Esophagus squamous epithelium (tissue), 4 donors: ENCODE measurements around the gene SUN3.

Source experiments
- POLR2A ChIP-seq, 4 donors: fragments of 450-650 bp; IDR thresholded peaks; one replicate each; pipeline ENCODE4 v1.6.1; 2017; ENCODE audit warnings: antibody characterized with exemption in 4 of 4, mild to moderate bottlenecking in 4 of 4, moderate library complexity in 3 of 4
- TF ChIP-seq, protein P1 (sequence below), 6 experiments: fragments of 450-650 bp in 4 of 6; fragments of 200-600 bp in 2 of 6; sonication (generic) in 2 of 6; IDR thresholded peaks; one replicate each; pipeline ENCODE4 v1.5.1; 2016 to 2019; ENCODE audit warnings: antibody characterized with exemption in 6 of 6, mild to moderate bottlenecking in 4 of 6, moderate library complexity in 4 of 6

DNA sequence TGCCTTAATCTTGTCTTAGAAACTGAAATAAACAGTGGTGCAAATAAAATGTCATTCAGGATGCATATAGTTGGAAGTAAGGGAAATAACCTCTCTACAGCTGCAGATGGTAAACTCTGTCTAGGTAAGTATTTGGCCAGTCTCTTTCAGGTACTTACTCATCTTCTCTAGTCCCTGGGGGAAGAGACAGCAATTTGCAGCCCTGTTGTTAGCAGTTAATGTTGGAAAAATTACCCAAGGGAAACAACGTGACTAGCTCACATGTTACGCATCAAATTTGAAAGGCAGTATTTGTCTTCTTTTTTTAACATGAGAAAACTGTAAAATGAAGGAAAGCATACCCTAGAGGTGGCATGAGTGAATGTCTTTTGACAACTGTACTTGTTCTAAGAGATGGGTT is 46.3 kb downstream of the SUN3 start:
- TF ChIP-seq, protein P1, sequence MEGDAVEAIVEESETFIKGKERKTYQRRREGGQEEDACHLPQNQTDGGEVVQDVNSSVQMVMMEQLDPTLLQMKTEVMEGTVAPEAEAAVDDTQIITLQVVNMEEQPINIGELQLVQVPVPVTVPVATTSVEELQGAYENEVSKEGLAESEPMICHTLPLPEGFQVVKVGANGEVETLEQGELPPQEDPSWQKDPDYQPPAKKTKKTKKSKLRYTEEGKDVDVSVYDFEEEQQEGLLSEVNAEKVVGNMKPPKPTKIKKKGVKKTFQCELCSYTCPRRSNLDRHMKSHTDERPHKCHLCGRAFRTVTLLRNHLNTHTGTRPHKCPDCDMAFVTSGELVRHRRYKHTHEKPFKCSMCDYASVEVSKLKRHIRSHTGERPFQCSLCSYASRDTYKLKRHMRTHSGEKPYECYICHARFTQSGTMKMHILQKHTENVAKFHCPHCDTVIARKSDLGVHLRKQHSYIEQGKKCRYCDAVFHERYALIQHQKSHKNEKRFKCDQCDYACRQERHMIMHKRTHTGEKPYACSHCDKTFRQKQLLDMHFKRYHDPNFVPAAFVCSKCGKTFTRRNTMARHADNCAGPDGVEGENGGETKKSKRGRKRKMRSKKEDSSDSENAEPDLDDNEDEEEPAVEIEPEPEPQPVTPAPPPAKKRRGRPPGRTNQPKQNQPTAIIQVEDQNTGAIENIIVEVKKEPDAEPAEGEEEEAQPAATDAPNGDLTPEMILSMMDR (IDR thresholded peaks at IDR 0.05), result no peak
- no peak for TF ChIP-seq POLR2A (IDR thresholded peaks at IDR 0.05)
